GM18526 (cell line): ENCODE results near the gene DAND5.

Experiments used
- POLR2A ChIP-seq: IDR thresholded peaks from 3 replicates; pipeline ENCODE4 v1.6.1; 2011; ENCODE audit not compliant: insufficient read length; ENCODE audit errors: extremely low read depth

The DAND5 gene

GRCh38 chr19:12982648-12983047 lies 13.3 kb downstream of the DAND5 start:
- no peak for TF ChIP-seq POLR2A

DNA sequence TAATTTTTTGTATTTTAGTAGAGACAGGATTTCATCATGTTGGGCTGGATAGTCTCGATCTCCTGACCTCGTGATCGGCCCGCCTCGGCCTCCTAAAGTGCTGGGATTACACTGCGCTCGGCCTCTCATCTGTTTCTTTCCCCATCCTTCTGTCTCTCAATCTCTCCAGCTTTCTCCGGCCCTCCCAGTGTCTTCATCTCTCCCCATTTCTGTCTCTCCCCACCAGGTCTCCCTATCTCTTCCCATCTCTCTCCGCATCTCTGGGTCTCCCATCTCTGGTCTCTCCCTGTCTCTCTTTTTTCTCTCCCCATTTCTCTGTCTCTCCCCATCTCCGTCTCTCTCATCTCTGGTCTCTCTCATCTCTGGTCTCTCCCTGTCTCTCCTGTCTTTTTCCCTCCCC lies 13.7 kb downstream of the DAND5 start:
- TF ChIP-seq POLR2A, result no peak

DNA sequence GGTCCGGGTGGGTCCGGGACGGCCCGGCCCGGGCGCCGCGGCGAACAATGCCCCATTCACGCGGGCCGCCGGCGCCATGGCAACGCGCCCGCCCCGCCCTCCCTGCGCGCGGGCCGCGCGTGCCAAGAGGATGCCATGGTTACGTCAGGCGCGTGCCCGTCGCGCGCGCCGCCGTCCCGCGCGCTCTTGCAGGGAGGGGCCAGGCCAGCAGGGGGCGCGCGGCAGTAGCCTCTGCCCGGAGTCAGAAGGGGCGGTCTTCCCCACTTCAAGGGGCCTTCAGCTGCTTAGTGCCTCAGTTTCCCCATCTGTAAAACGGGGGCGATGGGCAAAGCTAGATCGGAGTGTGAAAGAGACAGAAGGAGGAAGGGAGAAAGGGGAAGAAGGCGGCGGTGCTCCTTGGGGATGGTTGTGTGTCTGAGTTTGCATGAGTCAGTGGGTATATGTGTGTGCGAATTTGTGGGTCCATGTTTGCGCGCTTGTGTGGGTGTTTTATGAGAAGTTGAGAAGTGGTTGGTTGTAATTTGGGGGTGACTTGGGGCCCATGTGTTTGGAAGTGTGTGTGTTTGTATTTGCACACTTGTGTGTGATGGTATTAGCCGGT lies 14.3 kb downstream of the DAND5 start:
- no peak for TF ChIP-seq POLR2A

- TF ChIP-seq POLR2A, result no peak
Measured at GRCh38 chr19:12984143-12984627, 14.8 kb downstream of the DAND5 start.

DNA sequence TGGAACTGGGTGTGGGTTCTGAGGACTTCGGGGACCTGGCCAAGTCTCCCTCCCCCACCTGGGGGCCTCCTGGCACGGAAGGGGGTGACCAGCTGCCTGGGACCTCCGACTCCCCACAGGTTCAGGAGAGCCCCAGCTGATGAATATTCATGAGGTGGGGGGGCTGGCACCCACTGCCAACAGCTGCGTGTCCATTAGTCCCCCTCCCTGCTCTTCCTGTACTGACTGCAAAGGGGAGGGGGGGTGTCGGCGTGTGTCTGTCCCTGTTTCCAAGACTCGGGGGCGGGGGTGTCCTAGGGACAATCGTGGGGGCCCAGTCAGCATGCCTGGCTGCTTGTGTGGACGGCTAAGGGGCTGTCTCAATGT lies 15.3 kb downstream of the DAND5 start:
- no peak for TF ChIP-seq POLR2A

DNA sequence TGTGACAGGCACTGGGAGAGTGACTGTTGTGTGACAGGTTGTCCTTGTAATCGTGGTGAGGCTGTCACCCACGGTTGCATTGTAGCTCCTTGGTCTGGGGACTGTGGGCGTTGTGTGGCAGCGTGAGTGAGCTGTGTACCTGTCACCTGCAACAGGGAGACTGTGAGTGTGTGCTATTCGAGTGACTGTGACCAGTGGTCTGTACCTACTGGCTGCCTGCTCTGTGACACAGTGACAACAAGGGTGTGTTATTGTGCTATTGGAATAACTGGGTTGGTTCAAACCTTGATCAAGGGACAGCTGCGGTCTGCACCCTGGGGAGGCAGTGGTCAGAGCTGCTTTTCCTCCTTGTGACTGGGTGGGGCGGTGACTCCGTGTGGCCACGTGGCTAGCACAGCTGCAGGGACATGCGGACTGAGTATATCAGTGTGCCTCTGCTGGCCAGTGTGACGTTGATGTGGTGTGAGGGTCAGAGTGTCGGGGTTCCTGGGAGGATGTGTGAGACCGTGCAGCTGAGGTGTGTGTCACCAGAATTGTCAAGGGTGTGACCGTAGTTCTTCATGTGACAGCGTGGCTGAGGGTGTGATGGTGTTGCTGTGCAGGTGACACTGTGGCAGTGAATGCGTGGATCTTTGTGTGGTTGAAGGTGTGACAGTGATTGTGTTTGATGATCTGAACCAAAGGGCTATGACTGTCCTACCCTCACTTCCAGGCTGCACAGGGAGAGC lies 15.8 kb downstream of the DAND5 start:
- TF ChIP-seq POLR2A, result no peak

- TF ChIP-seq POLR2A, result no peak
Measured at GRCh38 chr19:12986726-12987125, 17.4 kb downstream of the DAND5 start.

- TF ChIP-seq POLR2A, result no peak
Measured at GRCh38 chr19:12987190-12987589, 17.8 kb downstream of the DAND5 start.

DNA sequence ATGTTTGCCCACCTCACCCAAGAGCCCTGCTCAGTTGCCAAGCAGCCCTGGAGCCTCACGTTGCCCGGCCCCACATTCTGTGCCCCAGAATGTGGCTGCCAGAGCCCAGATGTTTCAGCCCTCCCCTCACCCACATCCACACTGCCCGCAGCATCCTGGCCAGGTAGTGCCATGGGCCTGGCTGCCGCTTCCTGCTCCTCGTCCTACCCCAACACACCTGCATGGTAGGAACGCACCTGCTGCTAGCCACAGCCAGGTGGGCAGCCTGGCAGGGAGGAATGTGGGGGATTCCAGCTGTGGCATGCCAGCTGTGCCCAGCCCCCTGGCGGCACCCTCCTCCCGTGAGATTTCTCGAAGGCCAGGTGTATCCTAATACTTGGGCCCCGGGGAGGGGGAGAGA lies 18.4 kb downstream of the DAND5 start:
- TF ChIP-seq POLR2A, result no peak

DNA sequence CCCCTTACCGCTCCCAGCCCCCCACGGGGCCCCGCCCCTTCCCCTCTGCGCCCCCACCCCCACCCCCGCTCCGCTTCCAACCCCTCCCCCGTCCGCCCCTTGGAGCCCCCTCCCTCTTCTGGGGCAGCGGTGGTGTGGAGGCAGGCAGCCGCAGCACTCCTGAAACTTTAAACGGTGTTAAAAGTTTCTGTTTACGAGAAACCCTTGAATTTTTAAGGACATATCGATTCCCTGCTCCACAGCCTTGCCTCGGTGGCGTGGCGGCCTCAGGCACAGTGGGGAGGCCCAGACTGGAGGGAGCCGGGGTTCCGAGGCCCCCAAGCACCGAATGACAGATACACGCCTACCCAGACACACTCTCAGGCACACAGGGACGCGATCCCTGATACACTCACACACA lies 21.1 kb downstream of the DAND5 start:
- no peak for TF ChIP-seq POLR2A

- no peak for TF ChIP-seq POLR2A
Measured at GRCh38 chr19:12990853-12991252, 21.5 kb downstream of the DAND5 start.

GRCh38 chr19:12991296-12991695 lies 21.9 kb downstream of the DAND5 start:
- TF ChIP-seq POLR2A, result no peak

GRCh38 chr19:12992729-12993128 lies 23.4 kb downstream of the DAND5 start:
- TF ChIP-seq POLR2A, result no peak

DNA sequence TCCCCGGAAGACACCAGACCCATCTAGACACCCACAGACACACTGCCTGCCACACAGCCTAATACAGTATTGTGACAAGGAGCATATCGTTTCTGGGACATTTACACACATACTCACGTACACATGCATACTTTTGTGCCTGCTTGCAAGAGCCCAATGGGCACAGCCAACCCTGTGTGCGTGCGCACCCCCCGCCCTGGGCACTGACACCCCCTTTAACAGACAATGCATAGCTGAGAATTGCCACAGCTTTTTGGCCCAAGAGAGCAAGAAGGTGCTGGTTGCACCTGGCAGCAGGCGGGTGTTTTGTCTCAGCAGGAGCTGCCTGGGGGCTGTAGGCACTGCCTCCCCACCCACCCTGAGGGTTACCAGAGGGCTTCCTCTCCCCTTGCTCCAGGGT lies 24.2 kb downstream of the DAND5 start:
- no peak for TF ChIP-seq POLR2A

GRCh38 chr19:12994701-12995595 lies 25.6 kb downstream of the DAND5 start, which contains the start of gene NFIX:
NFIX (plus strand) TSS chr19:12995475; CDS start chr19:12995838, 363 bp downstream.
- TF ChIP-seq POLR2A, result no peak
